ENCODE measurements around the gene MINDY3. TPM values are rescaled to one million over a fixed set of nuclear protein-coding genes. Genes with fewer than 3 reads are reported as not detected.

The MINDY3 gene
- total RNA-seq, 1 donor from 2014 or later, result 23.9 TPM

DNA sequence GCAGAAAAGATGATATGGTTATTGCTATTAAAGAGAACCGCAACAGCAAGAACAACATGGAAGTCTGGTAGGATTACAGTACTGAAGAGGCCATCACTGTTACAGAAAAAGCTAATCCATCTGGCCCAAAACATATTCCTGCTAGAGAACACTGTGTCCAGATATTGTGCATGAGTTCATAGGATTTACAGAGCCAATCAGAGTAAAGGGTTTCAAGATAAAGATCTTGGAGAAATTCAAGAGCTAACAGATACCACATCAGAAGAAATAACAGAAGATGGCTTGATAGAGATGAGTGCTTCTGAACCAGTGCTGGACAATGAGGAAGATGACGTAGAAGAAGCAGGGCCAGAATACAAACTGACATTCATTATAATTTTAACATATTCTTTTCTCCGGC, 58.7 kb downstream of the MINDY3 start:
- TF ChIP-seq, protein P1, sequence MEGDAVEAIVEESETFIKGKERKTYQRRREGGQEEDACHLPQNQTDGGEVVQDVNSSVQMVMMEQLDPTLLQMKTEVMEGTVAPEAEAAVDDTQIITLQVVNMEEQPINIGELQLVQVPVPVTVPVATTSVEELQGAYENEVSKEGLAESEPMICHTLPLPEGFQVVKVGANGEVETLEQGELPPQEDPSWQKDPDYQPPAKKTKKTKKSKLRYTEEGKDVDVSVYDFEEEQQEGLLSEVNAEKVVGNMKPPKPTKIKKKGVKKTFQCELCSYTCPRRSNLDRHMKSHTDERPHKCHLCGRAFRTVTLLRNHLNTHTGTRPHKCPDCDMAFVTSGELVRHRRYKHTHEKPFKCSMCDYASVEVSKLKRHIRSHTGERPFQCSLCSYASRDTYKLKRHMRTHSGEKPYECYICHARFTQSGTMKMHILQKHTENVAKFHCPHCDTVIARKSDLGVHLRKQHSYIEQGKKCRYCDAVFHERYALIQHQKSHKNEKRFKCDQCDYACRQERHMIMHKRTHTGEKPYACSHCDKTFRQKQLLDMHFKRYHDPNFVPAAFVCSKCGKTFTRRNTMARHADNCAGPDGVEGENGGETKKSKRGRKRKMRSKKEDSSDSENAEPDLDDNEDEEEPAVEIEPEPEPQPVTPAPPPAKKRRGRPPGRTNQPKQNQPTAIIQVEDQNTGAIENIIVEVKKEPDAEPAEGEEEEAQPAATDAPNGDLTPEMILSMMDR (IDR thresholded peaks at IDR 0.05), result no peak
- H3K36me3 Mint-ChIP-seq (ENCODE audit: low read depth), result peaks cover 13% of the 10 kb centered on the region
- H3K27me3 Mint-ChIP-seq (ENCODE audit: low read depth), result no peaks in the 10 kb centered on the region
- no peak overlapping the region for H3K4me3 Mint-ChIP-seq (ENCODE audit: unreplicated experiment)
- H3K4me1 Mint-ChIP-seq (ENCODE audit: low read depth), result no peaks in the 10 kb centered on the region
- peaks cover 11% of the 10 kb centered on the region for H3K9me3 Mint-ChIP-seq (ENCODE audit: low read depth)
- H3K27ac Mint-ChIP-seq (ENCODE audit: unreplicated experiment), result no peak overlapping the region
- DNase-seq (ENCODE audit: low spot score), result no peak

GRCh38 chr10:15801147-15801546, 59.2 kb downstream of the MINDY3 start:
- Mint-ChIP-seq H3K9me3 (ENCODE audit: low read depth) (peaks cover 11% of the 10 kb centered on the region), H3K4me3 (ENCODE audit: unreplicated experiment) (no peak overlapping the region), H3K36me3 (ENCODE audit: low read depth) (peaks cover 13% of the 10 kb centered on the region), H3K27me3 (ENCODE audit: low read depth) (no peaks in the 10 kb centered on the region), H3K27ac (ENCODE audit: unreplicated experiment) (no peak overlapping the region), H3K4me1 (ENCODE audit: low read depth) (no peaks in the 10 kb centered on the region)
- no peak for DNase-seq (ENCODE audit: low spot score)
- TF ChIP-seq, protein P1 (IDR thresholded peaks at IDR 0.05), result no peak

DNA sequence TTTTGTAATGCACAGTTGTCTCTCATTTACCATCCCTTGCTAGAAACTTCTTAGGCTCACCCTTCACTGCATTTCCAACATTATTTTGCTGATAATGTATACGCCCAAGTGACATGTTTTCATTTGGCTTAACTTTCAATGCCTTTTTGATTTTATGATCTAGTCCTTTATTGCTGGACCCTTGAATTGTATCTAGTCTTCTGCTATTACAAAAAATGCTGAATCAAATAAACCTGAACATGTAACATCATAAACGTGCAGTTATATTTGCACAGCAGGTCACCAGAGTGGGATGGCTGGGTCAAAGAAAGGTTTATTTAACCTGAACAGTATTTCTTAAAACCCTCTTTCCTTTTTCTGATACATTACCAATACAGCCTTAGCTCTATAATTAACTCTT, 63.0 kb downstream of the MINDY3 start:
- Mint-ChIP-seq H3K36me3 (ENCODE audit: low read depth) (peaks cover 16% of the 10 kb centered on the region), H3K4me1 (ENCODE audit: low read depth) (peaks cover 2% of the 10 kb centered on the region), H3K27me3 (ENCODE audit: low read depth) (no peaks in the 10 kb centered on the region), H3K9me3 (ENCODE audit: low read depth) (peaks cover 11% of the 10 kb centered on the region), H3K27ac (ENCODE audit: unreplicated experiment) (no peak overlapping the region), H3K4me3 (ENCODE audit: unreplicated experiment) (no peak overlapping the region)
- DNase-seq (ENCODE audit: low spot score), result no peak
- TF ChIP-seq, protein P1 (IDR thresholded peaks at IDR 0.05), result no peak

DNA sequence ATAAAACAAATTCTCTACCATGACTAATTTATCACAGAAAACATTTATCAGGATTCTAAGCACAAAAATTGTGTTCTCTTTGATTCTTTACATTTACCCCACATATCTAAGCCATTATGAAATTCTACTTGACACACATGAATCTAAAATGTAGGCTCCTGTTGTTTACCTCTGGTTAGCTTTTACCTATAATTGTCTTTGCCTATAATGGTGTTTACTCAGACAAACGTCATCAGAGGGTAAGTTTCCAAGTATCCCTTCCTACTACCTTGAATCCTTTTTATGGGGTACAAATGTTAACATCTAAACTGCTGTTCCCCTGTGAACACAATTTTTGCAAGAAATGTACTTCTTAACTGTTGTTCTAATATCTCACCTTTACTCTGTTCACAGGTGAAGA, 63.5 kb downstream of the MINDY3 start:
- H3K9me3 Mint-ChIP-seq (ENCODE audit: low read depth), result peaks cover 11% of the 10 kb centered on the region
- H3K27ac Mint-ChIP-seq (ENCODE audit: unreplicated experiment), result no peak overlapping the region
- no peaks in the 10 kb centered on the region for H3K27me3 Mint-ChIP-seq (ENCODE audit: low read depth)
- TF ChIP-seq, protein P1 (IDR thresholded peaks at IDR 0.05), result no peak
- H3K4me3 Mint-ChIP-seq (ENCODE audit: unreplicated experiment), result no peak overlapping the region
- H3K4me1 Mint-ChIP-seq (ENCODE audit: low read depth), result peaks cover 5% of the 10 kb centered on the region
- peaks cover 15% of the 10 kb centered on the region for H3K36me3 Mint-ChIP-seq (ENCODE audit: low read depth)
- DNase-seq (ENCODE audit: low spot score), result no peak

DNA sequence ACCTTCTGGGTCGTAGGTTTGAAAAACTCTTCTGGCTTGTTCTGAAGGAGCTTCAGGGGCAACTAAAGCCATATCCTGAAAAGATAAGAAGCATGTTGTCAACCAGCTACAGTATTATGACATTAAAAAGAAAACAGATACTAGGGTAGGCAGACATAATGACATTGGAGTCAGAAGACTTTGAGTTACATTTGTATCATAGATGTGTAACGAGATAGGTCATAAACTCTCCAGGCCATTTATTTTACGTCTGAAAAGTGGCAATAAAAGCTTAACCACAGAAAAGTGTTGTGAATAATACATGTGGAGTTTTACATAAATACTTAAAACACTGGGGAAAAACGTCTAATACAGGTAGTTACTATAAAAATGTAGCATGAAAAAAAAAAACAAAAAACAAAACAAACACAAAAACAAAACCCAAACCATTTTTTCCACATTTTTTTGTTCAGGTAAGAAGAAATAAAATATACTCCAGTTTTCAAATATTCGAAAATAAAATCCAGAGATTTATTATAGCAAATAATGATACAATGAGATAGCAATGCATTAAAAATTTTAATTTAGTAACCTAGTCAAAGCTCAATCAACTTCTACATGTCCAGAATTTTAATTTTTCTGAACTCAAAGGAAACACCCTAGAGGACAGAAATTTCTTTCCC, 64.1 kb downstream of the MINDY3 start:
- TF ChIP-seq, protein P1 (IDR thresholded peaks at IDR 0.05), result no peak
- no peak overlapping the region for H3K27ac Mint-ChIP-seq (ENCODE audit: unreplicated experiment)
- peaks cover 12% of the 10 kb centered on the region for H3K36me3 Mint-ChIP-seq (ENCODE audit: low read depth)
- no peak overlapping the region for H3K4me3 Mint-ChIP-seq (ENCODE audit: unreplicated experiment)
- H3K9me3 Mint-ChIP-seq (ENCODE audit: low read depth), result peaks cover 9% of the 10 kb centered on the region
- no peaks in the 10 kb centered on the region for H3K27me3 Mint-ChIP-seq (ENCODE audit: low read depth)
- H3K4me1 Mint-ChIP-seq (ENCODE audit: low read depth), result peaks cover 11% of the 10 kb centered on the region
- no peak for DNase-seq (ENCODE audit: low spot score)

Data from chondrocyte (in vitro differentiated cells).